WTC11 (cell line): Measurements from ENCODE around the gene LZIC. TPM values are rescaled to one million over a fixed set of nuclear protein-coding genes. Genes with fewer than 3 reads are reported as not detected.

ENCODE experiments used
- ATAC-seq: fragments of 200-7000 bp; cut with Tn5 transposase; 2 replicates; pipeline ENCODE4 v1.10.0; 2021; ENCODE audit warnings: mild to moderate bottlenecking, moderate library complexity
- Bru-seq: library from RNA; stranded (reverse); fragments of 400-500 nt; gene quantifications from one replicate; lab custom pipeline; 2021; lab: Mats Ljungman, UMichigan
- CTCF ChIA-PET: fragments of 300-600 bp; sonication (Branson Sonifier 250); formaldehyde crosslinking; loops from one replicate; lab custom pipeline; 2021; ENCODE audit warnings: antibody characterized with exemption; lab: Charles Lee
- POLR2A ChIA-PET: fragments of 350-600 bp; sonication (Branson Sonifier 250); formaldehyde crosslinking; loops from one replicate; lab custom pipeline; 2021; ENCODE audit warnings: antibody characterized with exemption; lab: Charles Lee
- DNase-seq: peaks from one replicate; pipeline ENCODE4 v3.0.0; 2021; ENCODE audit warnings: low spot score
- H3K27ac Mint-ChIP-seq: 2 replicates; pipeline ENCODE4 v1.8.0; 2021; ENCODE audit warnings: mixed read lengths
- H3K27me3 Mint-ChIP-seq: 2 replicates; pipeline ENCODE4 v1.8.0; 2021; ENCODE audit warnings: low read depth, mild to moderate bottlenecking, moderate library complexity, mixed read lengths
- H3K36me3 Mint-ChIP-seq: 2 replicates; pipeline ENCODE4 v1.8.0; 2021; ENCODE audit warnings: mixed read lengths
- H3K4me1 Mint-ChIP-seq: 2 replicates; pipeline ENCODE4 v1.8.0; 2022; ENCODE audit warnings: mixed read lengths
- H3K4me3 Mint-ChIP-seq: 2 replicates; pipeline ENCODE4 v1.8.0; 2021; ENCODE audit warnings: mild to moderate bottlenecking, moderate library complexity, mixed read lengths
- H3K9me3 Mint-ChIP-seq: 2 replicates; pipeline ENCODE4 v1.8.0; 2021; ENCODE audit warnings: mixed read lengths
- AFF4 ChIP-seq: sonication (generic); formaldehyde crosslinking; IDR thresholded peaks from 2 replicates; pipeline ENCODE4 v1.8.1; 2023; ENCODE audit warnings: mild to moderate bottlenecking, missing genetic modification reagents, borderline replicate concordance
- CDX4 ChIP-seq: fragments of 250-450 bp; sonication (Bioruptor Pico); IDR thresholded peaks from 2 replicates; pipeline ENCODE4 v1.9.0; 2021; ENCODE audit warnings: moderate library complexity, mild to moderate bottlenecking, inconsistent platforms, borderline replicate concordance
- CREM ChIP-seq: sonication (generic); formaldehyde crosslinking; IDR thresholded peaks from 2 replicates; pipeline ENCODE4 v1.8.1; 2022; ENCODE audit warnings: mild to moderate bottlenecking, missing genetic modification reagents, moderate library complexity
- CTCF ChIP-seq: fragments of 200-600 bp; IDR thresholded peaks from 2 replicates; pipeline ENCODE4 v1.8.0; 2022; ENCODE audit warnings: antibody characterized with exemption
- E2F1 ChIP-seq: sonication (generic); formaldehyde crosslinking; IDR thresholded peaks from 2 replicates; pipeline ENCODE4 v1.8.0; 2022; ENCODE audit warnings: mild to moderate bottlenecking, missing genetic modification reagents
- EMX1 ChIP-seq: fragments of 250-450 bp; sonication (Bioruptor Pico); IDR thresholded peaks from 2 replicates; pipeline ENCODE4 v1.8.0; 2021; ENCODE audit warnings: mild to moderate bottlenecking
- ETV6 ChIP-seq: sonication (generic); formaldehyde crosslinking; IDR thresholded peaks from 2 replicates; pipeline ENCODE4 v1.8.1; 2022; ENCODE audit warnings: mild to moderate bottlenecking, missing genetic modification reagents
- HMGA2 ChIP-seq: fragments of 250-450 bp; sonication (Bioruptor Pico); IDR thresholded peaks from 2 replicates; pipeline ENCODE4 v1.4.0; 2021; ENCODE audit warnings: mild to moderate bottlenecking, moderate library complexity
- IRF1 ChIP-seq: sonication (generic); formaldehyde crosslinking; IDR thresholded peaks from 2 replicates; pipeline ENCODE4 v1.8.0; 2023; ENCODE audit warnings: missing genetic modification reagents
- MYBL2 ChIP-seq: sonication (generic); formaldehyde crosslinking; IDR thresholded peaks from 2 replicates; pipeline ENCODE4 v1.8.1; 2023; ENCODE audit warnings: mild to moderate bottlenecking, moderate library complexity, missing genetic modification reagents
- NR2C2 ChIP-seq: sonication (generic); formaldehyde crosslinking; IDR thresholded peaks from 2 replicates; pipeline ENCODE4 v1.8.0; 2022; ENCODE audit warnings: mild to moderate bottlenecking, missing genetic modification reagents
- PRRX2 ChIP-seq: fragments of 250-450 bp; sonication (Bioruptor Pico); IDR thresholded peaks from 2 replicates; pipeline ENCODE4 v1.8.0; 2021; ENCODE audit warnings: mild to moderate bottlenecking
- TEAD1 ChIP-seq: sonication (generic); formaldehyde crosslinking; IDR thresholded peaks from 2 replicates; pipeline ENCODE4 v1.8.0; 2022; ENCODE audit warnings: mild to moderate bottlenecking, missing genetic modification reagents
- ZNF232 ChIP-seq: sonication (generic); formaldehyde crosslinking; IDR thresholded peaks from 2 replicates; pipeline ENCODE4 v1.8.0; 2022; ENCODE audit warnings: mild to moderate bottlenecking, missing genetic modification reagents
- ZNF263 ChIP-seq: sonication (generic); formaldehyde crosslinking; IDR thresholded peaks from 2 replicates; pipeline ENCODE4 v1.8.1; 2022; ENCODE audit warnings: low read depth, mild to moderate bottlenecking, moderate library complexity, missing genetic modification reagents
- ZNF425 ChIP-seq: fragments of 250-450 bp; sonication (Bioruptor Pico); conservative IDR thresholded peaks from 2 replicates; pipeline ENCODE4 v1.9.0; 2021; ENCODE audit warnings: mild to moderate bottlenecking
- ZNF512 ChIP-seq: sonication (generic); formaldehyde crosslinking; IDR thresholded peaks from 2 replicates; pipeline ENCODE4 v1.8.1; 2022; ENCODE audit warnings: missing genetic modification reagents, borderline replicate concordance
- long read RNA-seq, 3 experiments: library from RNA in 1 of 3; library from capped mRNA in 1 of 3; library from polyadenylated mRNA in 1 of 3; unstranded in 2 of 3; stranded (forward) in 1 of 3; transcript quantifications; one replicate each; pipeline ENCODE4 v2.0.0, GENCODE V29; 2021
- total RNA-seq: library from RNA; stranded (reverse); gene quantifications from 3 replicates; pipeline ENCODE4 v1.2.3, GENCODE V29; 2021

Gene LZIC
- 16.9 to 22.0 TPM (median 20.9 TPM) in 3 replicates for total RNA-seq
- percentile 63 among the genes with signal in this experiment for Bru-seq, nascent RNA
- long read RNA-seq, experiment 1, transcript LZIC-203 (7 exons, 1,405 nt) = major isoform, 9 of 31 reads
- long read RNA-seq, experiment 1, transcript LZIC-202 (8 exons, 2,281 nt) = minor isoform, 5 of 31 reads
- long read RNA-seq, experiment 1, partial matches to known transcripts = 2 of 31 reads
- long read RNA-seq, experiment 1, other reads (novel, unspliced or antisense) = 12 of 31 reads
- long read RNA-seq, experiment 2, transcript LZIC-203 (7 exons, 1,405 nt) = major isoform, 6 of 38 reads
- long read RNA-seq, experiment 2, transcript LZIC-202 (8 exons, 2,281 nt) = major isoform, 6 of 38 reads
- long read RNA-seq, experiment 2, partial matches to known transcripts = 3 of 38 reads
- long read RNA-seq, experiment 2, other reads (novel, unspliced or antisense) = 20 of 38 reads
- long read RNA-seq, experiment 3, transcript LZIC-203 (7 exons, 1,405 nt) = minor isoform, 6 of 37 reads
- long read RNA-seq, experiment 3, transcript LZIC-202 (8 exons, 2,281 nt) = major isoform, 13 of 37 reads
- long read RNA-seq, experiment 3, partial matches to known transcripts = 9 of 37 reads
- long read RNA-seq, experiment 3, other reads (novel, unspliced or antisense) = 8 of 37 reads

GRCh38 chr1:9942939-9943788 lies at the start of gene LZIC, which contains the start of gene NMNAT1:
Gene LZIC, minus strand, starts transcription at chr1:9943391. Its CDS starts 6,772 bp downstream, at chr1:9936619.
Gene NMNAT1, plus strand, starts transcription at chr1:9943475. Its CDS starts 28,599 bp downstream, at chr1:9972074.
- H3K4me1 Mint-ChIP-seq = peaks cover 2% of the 10 kb centered on the region
- H3K36me3 Mint-ChIP-seq = peaks cover 2% of the 10 kb centered on the region; the same call in 1 of the 2 replicates
- POLR2A ChIA-PET = interaction anchor here (0.9 to 1.2 kb wide), 4 partner anchors 26 to 707 kb away, joined by 3 read pairs; partner anchors contain the start of gene CENPS
- H3K27me3 Mint-ChIP-seq = no peaks in the 10 kb centered on the region
- peak; percentile 93 for DNase-seq
- peak within 1 kb of the TSS; percentile 98 for H3K4me3 Mint-ChIP-seq
- H3K9me3 Mint-ChIP-seq = no peaks in the 10 kb centered on the region
- H3K27ac Mint-ChIP-seq = peak within 1 kb of the TSS; percentile 99
- peak; percentile 95 for ATAC-seq
- CTCF ChIA-PET = interaction anchor here (0.6 to 2.7 kb wide), 16 partner anchors 11 to 511 kb away, joined by 3 to 11 read pairs (median 4); partner anchors contain the start of genes CTNNBIP1 and KIF1B
- TF ChIP-seq ZNF425 (CRISPR knock-in tag) (no peak), NR2C2 (CRISPR knock-in tag) (0 out of 2 replicates have a peak, but pooled peaks have one; percentile 41), ZNF512 (CRISPR knock-in tag) (no peak), ZNF263 (CRISPR knock-in tag) (no peak), EMX1 (no peak), IRF1 (CRISPR knock-in tag) (peak; percentile 49; the same call in 1 of the 2 replicates), MYBL2 (peak; percentile 85), AFF4 (no peak), CDX4 (no peak), TEAD1 (peak; percentile 76), CREM (CRISPR knock-in tag) (peak; percentile 68), HMGA2 (CRISPR knock-in tag) (0 out of 2 replicates have a peak, but pooled peaks have one; percentile 35), ETV6 (CRISPR knock-in tag) (peak; percentile 92), ZNF232 (CRISPR knock-in tag) (peak; percentile 58), PRRX2 (no peak), CTCF (no peak), E2F1 (CRISPR knock-in tag) (0 out of 2 replicates have a peak, but pooled peaks have one; percentile 69)
